HL-60 (cell line): ENCODE results near the gene RCAN3.

Experiments used
- DNase-seq, 2 experiments: peaks; one replicate each; pipeline ENCODE4 v3.0.0-alpha.2; 2010 to 2020; ENCODE audit warnings: low read depth in 1 of 2, low spot score in 1 of 2
- H3K27ac ChIP-seq: fragments of 250-450 bp; sonication (Bioruptor Pico); replicated peaks from 2 replicates; pipeline ENCODE4 v1.5.1; 2020; ENCODE audit warnings: mild to moderate bottlenecking, moderate library complexity
- H3K27me3 ChIP-seq: fragments of 250-450 bp; sonication (Bioruptor Pico); 2 replicates; pipeline ENCODE4 v1.5.1; 2021; ENCODE audit warnings: mild to moderate bottlenecking, moderate library complexity; ENCODE audit not compliant: insufficient read depth, poor library complexity, severe bottlenecking
- H3K4me3 ChIP-seq: replicated peaks from 2 replicates; pipeline ENCODE4 v1.5.1; 2011; ENCODE audit warnings: mild to moderate bottlenecking, control low read depth, low read length; ENCODE audit not compliant: insufficient read depth
- CTCF ChIP-seq: IDR thresholded peaks from one replicate; pipeline ENCODE4 v1.5.1; 2011; ENCODE audit warnings: low read length, control low read depth, inconsistent platforms; ENCODE audit not compliant: insufficient read depth
- GABPA ChIP-seq: IDR thresholded peaks from 2 replicates; pipeline ENCODE4 v1.6.1; 2012; ENCODE audit warnings: low read depth
- POLR2AphosphoS5 ChIP-seq: IDR thresholded peaks from 2 replicates; pipeline ENCODE4 v1.6.1; 2012; ENCODE audit warnings: low read depth
- REST ChIP-seq: IDR thresholded peaks from 2 replicates; pipeline ENCODE4 v1.6.1; 2012; ENCODE audit warnings: low read depth; ENCODE audit not compliant: insufficient replicate concordance
- SPI1 ChIP-seq: IDR thresholded peaks from 2 replicates; pipeline ENCODE4 v1.6.1; 2012; ENCODE audit warnings: low read depth, mild to moderate bottlenecking, borderline replicate concordance

Gene RCAN3

GRCh38 chr1:24566236-24566867 lies 63.7 kb downstream of the RCAN3 start:
- no peak for DNase-seq
- Histone ChIP-seq H3K27me3 (peaks cover 6% of the 10 kb centered on the region), H3K4me3 (no peak overlapping the region), H3K27ac (no peak overlapping the region)
- no peak for TF ChIP-seq POLR2AphosphoS5
- TF ChIP-seq GABPA: no peak
- TF ChIP-seq CTCF: no peak
- no peak for TF ChIP-seq SPI1
- no peak for TF ChIP-seq REST

GRCh38 chr1:24567792-24568388 lies 65.3 kb downstream of the RCAN3 start:
- TF ChIP-seq GABPA (no peak), CTCF (no peak), SPI1 (no peak), REST (no peak), POLR2AphosphoS5 (no peak)
- H3K4me3 ChIP-seq: no peak overlapping the region
- H3K27ac ChIP-seq: no peak overlapping the region
- DNase-seq: no peak
- H3K27me3 ChIP-seq: peaks cover 6% of the 10 kb centered on the region

GRCh38 chr1:24568475-24568874 lies 65.8 kb downstream of the RCAN3 start:
- DNase-seq: no peak
- TF ChIP-seq SPI1: no peak
- no peak for TF ChIP-seq REST
- TF ChIP-seq GABPA: no peak
- no peak for TF ChIP-seq CTCF
- no peak for TF ChIP-seq POLR2AphosphoS5
- H3K4me3 ChIP-seq: no peak overlapping the region
- H3K27me3 ChIP-seq: peaks cover 6% of the 10 kb centered on the region
- no peak overlapping the region for H3K27ac ChIP-seq
